Measurements from ENCODE around the gene KCNA4.

GRCh38 chr11:30016588-30017363, at the start of gene KCNA4:
- TF ChIP-seq CTCF (IDR thresholded peaks at IDR 0.05) (no peak), POLR2A (IDR thresholded peaks at IDR 0.05) (no peak)
